ENCODE data around the gene TMBIM1.

TMBIM1 gene

DNA sequence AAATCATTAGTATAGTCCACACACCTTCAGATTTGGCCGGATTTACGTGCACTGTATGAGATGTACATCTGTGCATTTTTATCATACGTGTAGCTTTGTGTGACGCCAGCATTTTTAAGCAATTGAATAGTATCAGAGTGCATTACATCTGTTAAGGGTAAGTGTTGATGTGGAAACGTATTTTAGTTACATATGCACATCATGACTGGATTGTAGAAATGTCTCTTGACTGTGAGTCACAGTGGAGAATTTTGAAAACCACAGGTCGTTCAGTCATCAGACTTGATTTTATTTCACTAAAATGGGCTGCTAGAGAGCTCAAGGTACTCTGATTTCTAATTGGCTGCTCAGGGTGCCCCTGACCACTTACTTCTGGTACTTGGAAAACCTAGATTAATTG lies 36.9 kb downstream of the TMBIM1 start:
- no peak overlapping the region for H3K27ac ChIP-seq (ENCODE audit: insufficient read depth, low read depth, low read length, poor library complexity, severe bottlenecking)
- 86% methylated on average over 6 of the region's 6 CpGs for WGBS, 2 experiments
- no peak overlapping the region for H3K4me3 ChIP-seq (ENCODE audit: insufficient read depth, low read depth, low read length)
- H3K27me3 ChIP-seq (ENCODE audit: control insufficient read depth, insufficient read depth, low read length, poor library complexity, severe bottlenecking) = no peaks in the 10 kb centered on the region
- H3K4me1 ChIP-seq (ENCODE audit: control insufficient read depth, insufficient read depth, low read length) = no peaks in the 10 kb centered on the region
- no peaks in the 10 kb centered on the region for H3K9me3 ChIP-seq (ENCODE audit: control insufficient read depth, low read length)
- peaks cover 23% of the 10 kb centered on the region for H3K36me3 ChIP-seq (ENCODE audit: control insufficient read depth, insufficient read depth, low read length)

DNA sequence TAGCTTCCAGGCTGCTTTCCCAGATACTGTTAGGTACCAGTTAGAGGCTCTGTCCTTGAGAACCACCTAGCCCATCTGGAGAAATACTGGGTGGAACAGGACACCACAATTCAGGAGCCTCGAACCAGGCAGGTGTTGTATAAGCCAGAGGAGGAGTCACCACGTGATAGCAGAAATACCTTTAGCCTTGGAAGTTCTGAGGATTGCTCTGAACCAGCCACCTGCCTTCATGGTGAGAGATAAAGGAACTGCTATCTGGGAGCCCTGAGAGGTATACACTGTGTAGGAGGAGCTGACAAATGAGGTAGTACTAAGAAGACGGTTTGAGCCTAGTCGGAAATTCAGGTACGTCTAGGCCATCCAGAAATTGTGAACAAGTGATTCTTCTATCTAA lies 39.1 kb downstream of the TMBIM1 start:
- Histone ChIP-seq H3K27me3 (ENCODE audit: control insufficient read depth, insufficient read depth, low read length, poor library complexity, severe bottlenecking) (no peaks in the 10 kb centered on the region), H3K9me3 (ENCODE audit: control insufficient read depth, low read length) (no peaks in the 10 kb centered on the region), H3K27ac (ENCODE audit: insufficient read depth, low read depth, low read length, poor library complexity, severe bottlenecking) (no peak overlapping the region), H3K36me3 (ENCODE audit: control insufficient read depth, insufficient read depth, low read length) (peaks cover 42% of the 10 kb centered on the region), H3K4me3 (ENCODE audit: insufficient read depth, low read depth, low read length) (no peak overlapping the region), H3K4me1 (ENCODE audit: control insufficient read depth, insufficient read depth, low read length) (no peaks in the 10 kb centered on the region)
- WGBS, 2 experiments = 94 to 95% methylated on average over 5 of the region's 5 CpGs

DNA sequence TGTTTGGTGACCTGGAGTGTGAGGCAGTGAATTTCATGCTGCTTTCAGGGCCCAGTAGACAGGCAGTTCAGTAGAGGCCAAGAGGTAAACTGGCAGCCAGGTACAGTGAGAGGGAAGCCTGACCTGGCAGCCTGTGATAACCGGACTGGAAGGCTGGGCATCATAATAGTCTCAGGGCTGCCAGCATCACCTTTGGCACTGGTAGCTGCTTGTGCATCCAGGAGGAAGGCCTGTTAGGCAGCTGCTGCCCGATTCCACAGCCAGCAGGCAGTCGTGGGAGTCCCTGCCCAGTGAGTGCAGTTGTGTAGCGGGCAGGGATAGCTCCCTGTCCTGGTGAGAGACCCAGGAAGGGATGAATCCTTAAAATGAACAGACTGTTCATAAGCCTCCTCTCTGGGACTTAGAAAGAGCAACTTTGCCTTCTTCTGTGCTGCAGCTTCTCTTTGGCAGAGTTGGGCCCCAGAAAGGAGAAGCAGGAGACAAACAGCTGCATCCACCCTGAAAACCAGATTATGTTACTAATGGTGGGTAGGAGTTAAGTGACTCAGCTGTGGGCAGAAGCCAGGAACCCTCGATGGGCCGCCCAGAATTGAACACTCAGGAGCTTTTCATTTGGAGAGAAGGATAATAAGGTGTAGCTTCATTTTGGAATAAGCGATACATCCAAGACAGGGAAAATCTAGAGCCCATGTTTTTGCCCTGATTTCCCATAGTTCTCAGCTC lies 39.6 kb downstream of the TMBIM1 start:
- no peaks in the 10 kb centered on the region for H3K27me3 ChIP-seq (ENCODE audit: control insufficient read depth, insufficient read depth, low read length, poor library complexity, severe bottlenecking)
- no peaks in the 10 kb centered on the region for H3K9me3 ChIP-seq (ENCODE audit: control insufficient read depth, low read length)
- 87 to 88% methylated on average over 7 of the region's 7 CpGs for WGBS, 2 experiments
- no peaks in the 10 kb centered on the region for H3K4me1 ChIP-seq (ENCODE audit: control insufficient read depth, insufficient read depth, low read length)
- H3K36me3 ChIP-seq (ENCODE audit: control insufficient read depth, insufficient read depth, low read length) = peaks cover 48% of the 10 kb centered on the region
- no peak overlapping the region for H3K4me3 ChIP-seq (ENCODE audit: insufficient read depth, low read depth, low read length)
- no peak overlapping the region for H3K27ac ChIP-seq (ENCODE audit: insufficient read depth, low read depth, low read length, poor library complexity, severe bottlenecking)

DNA sequence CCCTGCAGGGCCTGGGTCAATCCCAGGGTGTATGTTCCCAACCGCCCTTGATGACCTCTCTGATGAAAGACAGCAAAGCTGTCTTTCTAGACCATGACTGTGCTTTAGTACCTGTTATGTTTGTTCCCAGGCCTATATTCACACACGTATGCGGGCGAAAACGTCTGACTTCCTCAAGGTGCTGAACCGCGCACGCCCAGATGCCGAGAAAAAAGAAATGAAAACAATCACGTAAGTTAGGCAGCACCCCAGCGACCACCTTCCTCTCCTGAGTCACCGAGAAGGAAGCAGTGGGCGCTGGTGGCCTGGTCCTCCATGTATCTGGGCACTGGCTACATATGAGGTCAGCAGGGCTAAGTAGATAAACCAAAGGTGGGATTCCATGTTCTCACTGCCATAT lies 42.6 kb downstream of the TMBIM1 start:
- Histone ChIP-seq H3K4me1 (ENCODE audit: control insufficient read depth, insufficient read depth, low read length) (no peaks in the 10 kb centered on the region), H3K27me3 (ENCODE audit: control insufficient read depth, insufficient read depth, low read length, poor library complexity, severe bottlenecking) (no peaks in the 10 kb centered on the region), H3K9me3 (ENCODE audit: control insufficient read depth, low read length) (no peaks in the 10 kb centered on the region), H3K4me3 (ENCODE audit: insufficient read depth, low read depth, low read length) (no peak overlapping the region), H3K27ac (ENCODE audit: insufficient read depth, low read depth, low read length, poor library complexity, severe bottlenecking) (no peak overlapping the region), H3K36me3 (ENCODE audit: control insufficient read depth, insufficient read depth, low read length) (peaks cover 57% of the 10 kb centered on the region)
- 95% methylated on average over 13 of the region's 13 CpGs for WGBS, 2 experiments

DNA sequence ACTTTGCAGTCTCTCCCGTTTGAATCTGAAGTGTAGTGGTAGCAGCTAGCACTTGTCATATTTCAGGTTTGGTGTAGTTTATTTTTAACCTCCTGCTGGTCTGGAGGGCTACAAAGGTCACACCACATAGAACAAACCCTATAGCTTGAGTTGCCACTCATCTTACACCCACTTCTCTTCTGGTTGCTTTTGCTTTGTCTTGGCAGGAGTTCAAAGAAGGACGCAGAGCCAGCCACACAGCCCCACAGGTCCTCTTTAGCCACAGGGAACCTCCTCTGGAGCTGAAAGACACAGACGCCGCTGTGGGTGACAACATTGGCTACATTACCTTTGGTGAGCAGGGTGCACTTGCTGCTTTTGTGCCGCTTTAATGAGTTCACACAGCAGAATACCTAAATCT lies 47.1 kb downstream of the TMBIM1 start:
- H3K36me3 ChIP-seq (ENCODE audit: control insufficient read depth, insufficient read depth, low read length) = peaks cover 57% of the 10 kb centered on the region
- H3K4me1 ChIP-seq (ENCODE audit: control insufficient read depth, insufficient read depth, low read length) = no peaks in the 10 kb centered on the region
- 93 to 97% methylated on average over 4 to 5 of the region's 5 CpGs for WGBS, 2 experiments
- no peaks in the 10 kb centered on the region for H3K9me3 ChIP-seq (ENCODE audit: control insufficient read depth, low read length)
- H3K27ac ChIP-seq (ENCODE audit: insufficient read depth, low read depth, low read length, poor library complexity, severe bottlenecking) = no peak overlapping the region
- no peak overlapping the region for H3K4me3 ChIP-seq (ENCODE audit: insufficient read depth, low read depth, low read length)
- no peaks in the 10 kb centered on the region for H3K27me3 ChIP-seq (ENCODE audit: control insufficient read depth, insufficient read depth, low read length, poor library complexity, severe bottlenecking)

DNA sequence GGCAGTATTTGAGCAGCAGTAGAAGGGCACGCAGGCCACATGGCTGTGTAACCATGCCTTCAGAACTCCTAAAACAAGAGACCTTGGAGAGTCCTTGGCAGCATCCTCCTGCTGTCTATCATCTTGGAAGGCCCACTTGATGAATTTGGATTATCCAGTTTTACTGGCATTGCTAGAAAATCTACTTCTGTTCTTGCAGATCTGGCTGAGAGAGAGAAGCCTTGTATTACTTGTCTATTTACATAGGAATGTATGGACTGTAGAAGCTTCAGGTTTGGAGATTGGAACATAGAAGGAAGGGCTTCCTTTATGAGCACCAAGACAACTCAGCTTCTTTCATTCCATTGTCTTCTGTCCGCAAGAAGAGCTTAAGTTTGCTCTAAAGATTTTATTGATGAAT lies 47.6 kb downstream of the TMBIM1 start:
- 94 to 97% methylated on average over 2 of the region's 2 CpGs for WGBS, 2 experiments
- Histone ChIP-seq H3K27ac (ENCODE audit: insufficient read depth, low read depth, low read length, poor library complexity, severe bottlenecking) (no peak overlapping the region), H3K27me3 (ENCODE audit: control insufficient read depth, insufficient read depth, low read length, poor library complexity, severe bottlenecking) (no peaks in the 10 kb centered on the region), H3K9me3 (ENCODE audit: control insufficient read depth, low read length) (no peaks in the 10 kb centered on the region), H3K4me3 (ENCODE audit: insufficient read depth, low read depth, low read length) (no peak overlapping the region), H3K36me3 (ENCODE audit: control insufficient read depth, insufficient read depth, low read length) (peaks cover 54% of the 10 kb centered on the region), H3K4me1 (ENCODE audit: control insufficient read depth, insufficient read depth, low read length) (no peaks in the 10 kb centered on the region)

DNA sequence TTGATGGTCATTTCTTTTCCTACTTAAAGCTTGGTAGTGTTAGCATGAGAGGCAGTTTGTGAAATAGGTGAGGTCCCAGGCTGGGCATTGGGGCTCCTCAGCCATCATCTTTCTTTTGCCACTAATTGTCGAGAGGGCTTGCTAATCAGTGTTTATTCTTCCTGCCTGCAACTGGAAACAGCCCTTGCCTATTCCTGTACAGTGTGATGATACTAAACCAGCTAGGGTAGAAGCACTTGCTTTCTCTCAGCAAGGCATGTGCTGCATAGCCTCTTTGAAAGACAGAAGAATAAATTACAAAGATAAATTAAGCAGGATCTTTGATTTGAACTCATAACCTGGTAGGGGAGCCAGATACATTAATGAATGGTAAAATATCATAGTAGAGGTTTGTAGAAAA lies 48.1 kb downstream of the TMBIM1 start:
- WGBS, 2 experiments = 95 to 100% methylated on average over 1 of the region's 1 CpG
- H3K36me3 ChIP-seq (ENCODE audit: control insufficient read depth, insufficient read depth, low read length) = peaks cover 52% of the 10 kb centered on the region
- H3K27me3 ChIP-seq (ENCODE audit: control insufficient read depth, insufficient read depth, low read length, poor library complexity, severe bottlenecking) = no peaks in the 10 kb centered on the region
- no peaks in the 10 kb centered on the region for H3K9me3 ChIP-seq (ENCODE audit: control insufficient read depth, low read length)
- H3K4me1 ChIP-seq (ENCODE audit: control insufficient read depth, insufficient read depth, low read length) = no peaks in the 10 kb centered on the region
- H3K4me3 ChIP-seq (ENCODE audit: insufficient read depth, low read depth, low read length) = no peak overlapping the region
- H3K27ac ChIP-seq (ENCODE audit: insufficient read depth, low read depth, low read length, poor library complexity, severe bottlenecking) = no peak overlapping the region

DNA sequence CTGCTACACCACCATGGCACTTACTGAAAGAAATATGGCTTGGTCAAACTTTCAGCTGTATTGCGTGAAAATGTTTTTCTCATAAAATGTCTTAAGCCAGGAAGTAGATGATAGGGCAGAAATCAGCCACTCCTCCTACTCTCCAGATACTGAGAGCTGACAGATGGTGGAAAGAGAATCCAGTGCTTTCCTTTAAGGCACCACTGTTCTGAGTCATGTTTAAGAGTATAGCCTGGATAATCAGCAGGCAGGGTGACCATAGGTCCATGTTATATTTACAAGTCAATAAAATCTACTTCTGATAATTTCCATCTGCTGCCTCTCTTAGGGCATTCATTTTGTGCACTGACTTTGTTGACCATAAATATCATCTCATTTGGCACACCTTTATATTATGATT lies 53.4 kb downstream of the TMBIM1 start:
- Histone ChIP-seq H3K36me3 (ENCODE audit: control insufficient read depth, insufficient read depth, low read length) (peaks cover 31% of the 10 kb centered on the region), H3K4me1 (ENCODE audit: control insufficient read depth, insufficient read depth, low read length) (no peaks in the 10 kb centered on the region), H3K4me3 (ENCODE audit: insufficient read depth, low read depth, low read length) (no peak overlapping the region), H3K27me3 (ENCODE audit: control insufficient read depth, insufficient read depth, low read length, poor library complexity, severe bottlenecking) (no peaks in the 10 kb centered on the region), H3K9me3 (ENCODE audit: control insufficient read depth, low read length) (no peaks in the 10 kb centered on the region), H3K27ac (ENCODE audit: insufficient read depth, low read depth, low read length, poor library complexity, severe bottlenecking) (no peak overlapping the region)
- 100% methylated on average over 1 of the region's 1 CpG for WGBS, 2 experiments

DNA sequence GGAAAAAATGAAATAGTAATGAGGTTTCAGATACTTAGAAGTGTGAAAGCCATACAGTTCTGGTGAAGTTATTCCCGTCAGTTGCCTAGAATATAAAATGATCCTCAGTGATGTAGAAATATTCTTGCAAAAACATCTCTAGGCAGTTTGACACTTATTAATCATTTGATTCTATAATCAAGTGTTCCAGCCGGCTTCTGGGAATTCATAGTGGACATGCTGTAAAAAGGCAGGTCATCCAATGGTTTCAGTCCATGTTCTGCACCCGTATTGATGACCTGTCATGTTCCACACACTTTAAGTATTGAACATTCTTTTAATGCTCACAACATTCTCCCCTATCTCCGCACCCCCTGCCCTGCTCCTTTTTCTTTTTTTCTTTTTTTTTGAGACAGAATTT lies 55.5 kb downstream of the TMBIM1 start:
- H3K27me3 ChIP-seq (ENCODE audit: control insufficient read depth, insufficient read depth, low read length, poor library complexity, severe bottlenecking) = no peaks in the 10 kb centered on the region
- H3K36me3 ChIP-seq (ENCODE audit: control insufficient read depth, insufficient read depth, low read length) = peaks cover 36% of the 10 kb centered on the region
- 90 to 93% methylated on average over 4 of the region's 4 CpGs for WGBS, 2 experiments
- H3K9me3 ChIP-seq (ENCODE audit: control insufficient read depth, low read length) = no peaks in the 10 kb centered on the region
- no peak overlapping the region for H3K4me3 ChIP-seq (ENCODE audit: insufficient read depth, low read depth, low read length)
- no peak overlapping the region for H3K27ac ChIP-seq (ENCODE audit: insufficient read depth, low read depth, low read length, poor library complexity, severe bottlenecking)
- H3K4me1 ChIP-seq (ENCODE audit: control insufficient read depth, insufficient read depth, low read length) = no peaks in the 10 kb centered on the region

DNA sequence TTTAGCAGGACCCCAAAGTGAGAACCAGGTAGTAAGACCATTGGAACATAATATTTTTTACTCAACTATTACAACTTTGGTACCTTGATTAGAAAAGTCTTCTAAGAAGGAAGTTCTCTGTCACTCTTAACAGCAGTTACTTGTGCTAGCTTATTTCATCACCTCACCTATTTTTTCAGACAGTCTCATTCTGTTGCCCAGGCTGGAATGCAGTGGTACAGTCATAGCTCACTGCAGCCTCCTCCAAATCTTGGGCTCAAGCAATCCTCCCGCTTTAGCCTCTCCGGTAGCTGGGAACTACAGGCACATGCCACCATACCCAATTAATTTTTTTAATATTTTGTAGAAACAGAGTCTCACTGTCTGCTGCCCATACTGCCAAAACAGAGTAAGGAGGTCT lies 57.3 kb downstream of the TMBIM1 start:
- no peaks in the 10 kb centered on the region for H3K9me3 ChIP-seq (ENCODE audit: control insufficient read depth, low read length)
- no peak overlapping the region for H3K4me3 ChIP-seq (ENCODE audit: insufficient read depth, low read depth, low read length)
- H3K27ac ChIP-seq (ENCODE audit: insufficient read depth, low read depth, low read length, poor library complexity, severe bottlenecking) = no peak overlapping the region
- 96 to 97% methylated on average over 2 of the region's 2 CpGs for WGBS, 2 experiments
- peaks cover 41% of the 10 kb centered on the region for H3K36me3 ChIP-seq (ENCODE audit: control insufficient read depth, insufficient read depth, low read length)
- no peaks in the 10 kb centered on the region for H3K27me3 ChIP-seq (ENCODE audit: control insufficient read depth, insufficient read depth, low read length, poor library complexity, severe bottlenecking)
- H3K4me1 ChIP-seq (ENCODE audit: control insufficient read depth, insufficient read depth, low read length) = no peaks in the 10 kb centered on the region

DNA sequence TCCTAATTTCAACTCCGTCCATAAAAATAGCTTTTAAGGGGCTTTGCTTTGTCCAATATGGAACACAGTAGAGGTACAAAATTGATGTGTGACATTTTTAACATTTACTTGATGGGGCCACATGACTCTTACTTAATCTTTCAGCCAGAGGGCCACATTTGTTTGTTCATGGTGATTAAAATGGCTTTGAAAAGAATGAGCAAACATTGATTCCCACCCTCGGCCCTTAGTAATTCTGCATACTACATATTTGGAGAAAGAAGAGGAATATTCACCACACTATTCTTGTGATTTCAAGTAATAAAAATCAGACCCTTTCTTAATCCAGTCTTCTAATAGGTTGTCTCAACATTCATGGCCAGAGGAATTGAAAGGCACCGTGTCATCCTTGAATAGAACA lies 57.8 kb downstream of the TMBIM1 start:
- H3K9me3 ChIP-seq (ENCODE audit: control insufficient read depth, low read length) = no peaks in the 10 kb centered on the region
- H3K27ac ChIP-seq (ENCODE audit: insufficient read depth, low read depth, low read length, poor library complexity, severe bottlenecking) = no peak overlapping the region
- peaks cover 44% of the 10 kb centered on the region for H3K36me3 ChIP-seq (ENCODE audit: control insufficient read depth, insufficient read depth, low read length)
- H3K4me1 ChIP-seq (ENCODE audit: control insufficient read depth, insufficient read depth, low read length) = no peaks in the 10 kb centered on the region
- WGBS, 2 experiments = 89 to 92% methylated on average over 2 of the region's 3 CpGs
- H3K27me3 ChIP-seq (ENCODE audit: control insufficient read depth, insufficient read depth, low read length, poor library complexity, severe bottlenecking) = no peaks in the 10 kb centered on the region
- H3K4me3 ChIP-seq (ENCODE audit: insufficient read depth, low read depth, low read length) = no peak overlapping the region
